Mesendoderm (in vitro differentiated cells): Measurements from ENCODE around the gene SDF4.
"Not testable (repeated sequence)": the region's sequence is repeated elsewhere in the genome, so short reads cannot be mapped to it uniquely, and the experiment has no call there.

Experiments used
- DNase-seq: peaks from one replicate; pipeline ENCODE4 v3.0.0; 2013
- H2AK5ac ChIP-seq: 2 replicates; pipeline ENCODE4 v1.6.1; 2013; ENCODE audit warnings: low read length, inconsistent platforms
- H2BK120ac ChIP-seq: 2 replicates; pipeline ENCODE4 v1.6.1; 2013; ENCODE audit warnings: low read depth, mild to moderate bottlenecking, low read length, moderate library complexity, mixed read lengths
- H2BK15ac ChIP-seq: replicated peaks from 2 replicates; pipeline ENCODE4 v1.6.1; 2013; ENCODE audit warnings: low read depth, mild to moderate bottlenecking, moderate library complexity
- H2BK5ac ChIP-seq: 2 replicates; pipeline ENCODE4 v1.6.1; 2013; ENCODE audit warnings: low read length, inconsistent platforms
- H3K18ac ChIP-seq: 2 replicates; pipeline ENCODE4 v1.6.1; 2013; ENCODE audit warnings: mild to moderate bottlenecking, low read length, mixed read lengths
- H3K23ac ChIP-seq: one replicate; pipeline ENCODE4 v1.6.1; 2013; ENCODE audit warnings: low read length
- H3K27ac ChIP-seq: 2 replicates; pipeline ENCODE4 v1.5.1; 2013; ENCODE audit warnings: low read depth, mild to moderate bottlenecking, inconsistent platforms, low read length, moderate library complexity
- H3K27me3 ChIP-seq: 2 replicates; pipeline ENCODE4 v1.6.1; 2013; ENCODE audit warnings: low read length, control low read depth, mild to moderate bottlenecking, inconsistent platforms; ENCODE audit not compliant: insufficient read depth, poor library complexity
- H3K36me3 ChIP-seq: 2 replicates; pipeline ENCODE4 v1.6.1; 2013; ENCODE audit warnings: low read length, inconsistent platforms; ENCODE audit not compliant: control insufficient read depth, insufficient read depth
- H3K4ac ChIP-seq: one replicate; pipeline ENCODE4 v1.6.1; 2013; ENCODE audit warnings: low read depth, mild to moderate bottlenecking, low read length, moderate library complexity
- H3K4me1 ChIP-seq: 2 replicates; pipeline ENCODE4 v1.6.1; 2013; ENCODE audit warnings: low read depth, low read length, inconsistent platforms; ENCODE audit not compliant: control insufficient read depth
- H3K4me2 ChIP-seq: 2 replicates; pipeline ENCODE4 v1.6.1; 2013; ENCODE audit warnings: low read length
- H3K4me3 ChIP-seq: 2 replicates; pipeline ENCODE4 v1.5.1; 2013; ENCODE audit warnings: mild to moderate bottlenecking, low read length
- H3K56ac ChIP-seq: one replicate; pipeline ENCODE4 v1.6.1; 2013; ENCODE audit warnings: low read length
- H3K79me1 ChIP-seq: 2 replicates; pipeline ENCODE4 v1.6.1; 2013; ENCODE audit warnings: low read length, inconsistent platforms
- H3K79me2 ChIP-seq: 2 replicates; pipeline ENCODE4 v1.6.1; 2013; ENCODE audit warnings: mild to moderate bottlenecking, low read length; ENCODE audit not compliant: control insufficient read depth, insufficient read depth
- H3K9ac ChIP-seq: 2 replicates; pipeline ENCODE4 v1.6.1; 2013; ENCODE audit warnings: low read length, inconsistent platforms
- H4K5ac ChIP-seq: one replicate; pipeline ENCODE4 v1.6.1; 2013; ENCODE audit warnings: low read length
- H4K8ac ChIP-seq: one replicate; pipeline ENCODE4 v1.6.1; 2013; ENCODE audit warnings: low read depth, mild to moderate bottlenecking, control low read depth, low read length, moderate library complexity
- WGBS: extraction: QIAGEN DNeasy Blood & Tissue Kit; methylation state at CpG from one replicate; pipeline ENCODE4 v1.1.7; 2013; ENCODE audit warnings: low lambda C conversion rate, missing lambda C conversion rate; ENCODE audit not compliant: insufficient coverage; ENCODE audit errors: extremely low coverage; 5-methylcytosine and 5-hydroxymethylcytosine counted together

Gene SDF4

DNA sequence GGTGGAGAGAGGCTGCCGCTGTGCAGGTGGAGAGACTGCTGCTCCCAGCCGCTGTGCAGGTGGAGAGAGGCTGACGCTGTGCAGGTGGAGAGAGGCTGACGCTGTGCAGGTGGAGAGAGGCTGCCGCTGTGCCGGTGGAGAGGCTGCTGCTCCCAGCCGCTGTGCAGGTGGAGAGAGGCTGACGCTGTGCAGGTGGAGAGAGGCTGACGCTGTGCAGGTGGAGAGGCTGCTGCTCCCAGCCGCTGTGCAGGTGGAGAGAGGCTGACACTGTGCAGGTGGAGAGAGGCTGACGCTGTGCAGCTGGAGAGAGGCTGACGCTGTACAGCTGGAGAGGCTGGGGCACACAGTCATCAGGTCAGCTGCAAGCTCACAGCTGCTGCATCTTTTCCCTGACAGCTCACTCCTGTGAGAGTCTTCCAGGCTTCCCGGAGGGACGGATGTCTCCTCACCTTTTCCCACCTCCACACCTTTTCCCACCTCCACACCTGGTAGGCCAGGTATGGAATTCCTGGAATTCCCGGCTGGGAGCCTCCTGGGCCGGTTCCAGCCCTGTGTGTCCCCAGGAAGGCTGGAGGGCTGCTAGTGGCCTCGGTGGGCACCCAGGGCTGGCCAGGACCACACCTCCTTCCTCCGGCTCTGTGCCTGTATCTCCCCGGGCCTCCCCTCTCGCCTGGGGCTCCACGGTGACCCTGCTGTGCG is 55.6 kb downstream of the SDF4 start:
- H3K79me2 ChIP-seq, H2AK5ac ChIP-seq, H3K4me3 ChIP-seq, H3K27me3 ChIP-seq, H2BK5ac ChIP-seq, H3K4me1 ChIP-seq, H3K36me3 ChIP-seq, H4K5ac ChIP-seq, H3K27ac ChIP-seq, H4K8ac ChIP-seq, H3K56ac ChIP-seq, H3K23ac ChIP-seq, H3K4ac ChIP-seq, H3K18ac ChIP-seq, H3K79me1 ChIP-seq, H3K4me2 ChIP-seq, H2BK120ac ChIP-seq, H2BK15ac ChIP-seq, H3K9ac ChIP-seq: not testable (repeated sequence)
- WGBS = no CpG with 5 or more reads among the region's 22 CpGs
- DNase-seq = peak; percentile 58

DNA sequence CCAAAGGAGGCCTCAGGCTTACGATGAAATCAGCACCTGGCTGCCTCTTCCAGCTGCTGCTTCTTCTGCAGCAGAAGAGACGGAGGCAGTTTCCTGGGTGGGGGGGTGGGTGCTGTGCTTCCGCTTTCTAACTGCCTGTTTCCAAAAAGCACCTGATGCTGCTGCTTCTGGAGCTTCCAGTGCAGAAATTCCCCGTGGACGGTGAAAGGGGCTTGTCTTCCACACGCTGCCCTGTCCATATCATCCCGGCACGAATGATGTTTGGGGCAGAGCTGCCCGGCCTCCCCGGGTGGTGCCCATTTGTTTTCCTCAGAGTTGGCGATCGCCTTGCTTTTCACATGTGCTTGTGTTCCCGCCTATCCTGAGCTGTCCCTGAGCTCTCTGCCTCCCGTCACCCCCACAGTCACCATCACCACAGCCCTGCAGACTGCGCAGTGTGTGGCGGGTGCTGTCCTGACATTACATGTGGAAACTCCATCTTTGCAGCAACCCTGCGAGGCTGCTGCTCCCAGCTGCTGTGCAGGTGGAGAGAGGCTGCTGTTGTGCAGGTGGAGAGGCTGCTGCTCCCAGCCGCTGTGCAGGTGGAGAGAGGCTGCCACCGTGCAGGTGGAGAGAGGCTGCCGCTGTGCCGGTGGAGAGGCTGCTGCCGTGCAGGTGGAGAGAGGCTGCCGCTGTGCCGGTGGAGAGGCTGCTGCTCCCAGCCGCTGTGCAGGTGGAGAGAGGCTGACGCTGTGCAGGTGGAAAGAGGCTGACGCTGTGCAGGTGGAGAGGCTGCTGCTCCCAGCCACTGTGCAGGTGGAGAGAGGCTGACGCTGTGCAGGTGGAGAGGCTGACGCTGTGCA is 56.4 kb downstream of the SDF4 start:
- no peak overlapping the region for H4K5ac ChIP-seq
- H3K79me2 ChIP-seq = no peaks in the 10 kb centered on the region
- H3K4ac ChIP-seq = no peak overlapping the region
- H3K36me3 ChIP-seq = no peaks in the 10 kb centered on the region
- no peak overlapping the region for H3K9ac ChIP-seq
- no peak overlapping the region for H2BK15ac ChIP-seq
- no peak for DNase-seq
- H2BK120ac ChIP-seq = no peak overlapping the region
- no peak overlapping the region for H3K56ac ChIP-seq
- H3K23ac ChIP-seq = no peak overlapping the region
- no peaks in the 10 kb centered on the region for H3K79me1 ChIP-seq
- H4K8ac ChIP-seq = no peak overlapping the region
- H2BK5ac ChIP-seq = no peak overlapping the region
- WGBS = no CpG with 5 or more reads among the region's 29 CpGs
- H3K4me2 ChIP-seq = no peak overlapping the region
- H3K4me1 ChIP-seq = no peaks in the 10 kb centered on the region
- no peaks in the 10 kb centered on the region for H3K27me3 ChIP-seq
- no peak overlapping the region for H3K4me3 ChIP-seq
- no peak overlapping the region for H2AK5ac ChIP-seq
- H3K18ac ChIP-seq = no peak overlapping the region
- no peak overlapping the region for H3K27ac ChIP-seq

DNA sequence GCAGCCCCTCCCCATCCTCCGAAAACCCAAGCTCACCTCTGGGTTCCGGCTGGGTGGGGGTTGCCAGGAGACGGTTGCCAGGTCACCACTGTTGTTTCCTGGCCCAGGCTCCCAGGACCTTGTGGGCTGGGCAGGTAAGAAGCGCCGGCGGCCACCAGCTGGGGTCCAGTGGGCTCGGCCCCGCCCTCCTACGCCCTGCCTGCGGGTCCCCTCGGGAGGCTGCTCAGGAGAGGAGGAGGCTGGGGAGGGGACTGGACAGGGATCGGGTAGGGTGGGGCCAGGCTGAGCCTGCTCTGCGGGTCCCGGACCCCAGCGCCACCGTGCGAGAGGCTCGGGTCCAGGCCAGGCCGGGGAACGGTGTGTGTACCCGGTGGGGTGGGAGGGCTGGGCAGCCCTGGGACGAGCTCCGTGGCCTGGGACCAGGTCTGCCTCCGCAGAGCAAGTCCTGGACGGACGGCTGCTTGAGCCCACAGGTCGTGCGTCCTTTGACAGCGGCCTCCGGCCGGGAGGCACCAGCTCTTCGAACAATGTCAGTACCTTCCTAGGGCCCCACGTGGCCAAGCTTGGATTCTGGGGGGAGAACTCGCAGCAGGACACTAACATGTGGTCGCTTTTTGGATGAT is 57.9 kb downstream of the SDF4 start, which contains the start of gene TTLL10:
TSS of gene TTLL10 (plus strand) at position 88 of the 623 bp plus-strand sequence. CDS start 5,336 bp downstream, outside the sequence.
- Histone ChIP-seq H3K4me1 (no peaks in the 10 kb centered on the region), H3K27ac (no peak within 1 kb of the TSS), H2BK120ac (no peak within 1 kb of the TSS), H2BK5ac (no peak within 1 kb of the TSS), H3K79me1 (no peaks in the 10 kb centered on the region), H3K9ac (no peak within 1 kb of the TSS), H3K79me2 (no peaks in the 10 kb centered on the region), H2BK15ac (no peak within 1 kb of the TSS), H3K4ac (no peak within 1 kb of the TSS), H3K23ac (no peak within 1 kb of the TSS), H3K56ac (peak within 1 kb of the TSS; percentile 70), H3K36me3 (no peaks in the 10 kb centered on the region), H3K18ac (no peak within 1 kb of the TSS), H4K8ac (no peak within 1 kb of the TSS), H2AK5ac (no peak within 1 kb of the TSS), H3K27me3 (no peaks in the 10 kb centered on the region), H3K4me2 (peak within 1 kb of the TSS; percentile 38), H4K5ac (no peak within 1 kb of the TSS), H3K4me3 (no peak within 1 kb of the TSS)
- DNase-seq = peak; percentile 89
- WGBS = no CpG with 5 or more reads among the region's 35 CpGs

DNA sequence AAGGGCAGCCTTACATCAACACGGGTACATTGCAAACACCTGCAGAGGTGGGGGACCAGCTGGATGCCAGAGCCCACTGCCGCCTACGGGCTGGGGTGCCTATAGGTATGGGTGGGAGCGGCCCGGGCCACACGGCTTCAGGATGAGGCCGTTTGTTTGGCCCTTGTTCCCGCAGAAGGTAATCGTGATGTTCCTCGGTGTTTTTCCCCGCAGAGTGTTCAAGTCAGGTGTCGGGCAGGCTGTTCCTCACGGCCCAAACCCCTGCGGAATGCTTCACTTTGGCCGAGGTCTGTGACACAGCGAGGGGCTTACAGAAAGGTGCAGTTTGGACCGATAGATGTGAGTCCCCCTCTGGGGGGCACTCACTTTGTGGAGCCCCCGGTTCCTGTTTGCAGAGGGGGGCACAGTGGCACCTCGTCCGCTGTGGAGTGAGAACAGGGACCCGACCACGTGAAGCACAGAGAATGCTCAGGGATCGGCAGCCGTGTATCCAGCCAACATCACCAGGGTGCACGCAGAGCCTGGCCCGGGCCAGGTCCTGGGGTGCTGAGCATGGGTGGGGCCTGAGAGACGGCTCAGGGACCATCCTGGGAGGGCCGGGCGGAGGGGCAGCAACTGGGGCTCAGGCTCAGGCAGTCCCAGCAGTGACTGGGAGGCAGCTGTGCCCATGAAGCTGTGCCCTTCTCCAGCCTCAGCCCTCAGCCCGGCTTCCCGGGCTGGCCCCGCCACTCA is 58.6 kb downstream of the SDF4 start:
- no peak for DNase-seq
- Histone ChIP-seq H2BK120ac (no peak overlapping the region), H2BK15ac (no peak overlapping the region), H3K9ac (no peak overlapping the region), H3K27me3 (no peaks in the 10 kb centered on the region), H4K5ac (no peak overlapping the region), H3K36me3 (no peaks in the 10 kb centered on the region), H3K18ac (no peak overlapping the region), H2BK5ac (no peak overlapping the region), H3K27ac (no peak overlapping the region), H3K4ac (no peak overlapping the region), H3K4me1 (no peaks in the 10 kb centered on the region), H2AK5ac (no peak overlapping the region), H3K4me2 (peak overlapping the region; percentile 38), H3K79me2 (no peaks in the 10 kb centered on the region), H3K79me1 (no peaks in the 10 kb centered on the region), H3K56ac (peak overlapping the region; percentile 70), H3K23ac (no peak overlapping the region), H3K4me3 (no peak overlapping the region), H4K8ac (no peak overlapping the region)
- WGBS = no CpG with 5 or more reads among the region's 32 CpGs

DNA sequence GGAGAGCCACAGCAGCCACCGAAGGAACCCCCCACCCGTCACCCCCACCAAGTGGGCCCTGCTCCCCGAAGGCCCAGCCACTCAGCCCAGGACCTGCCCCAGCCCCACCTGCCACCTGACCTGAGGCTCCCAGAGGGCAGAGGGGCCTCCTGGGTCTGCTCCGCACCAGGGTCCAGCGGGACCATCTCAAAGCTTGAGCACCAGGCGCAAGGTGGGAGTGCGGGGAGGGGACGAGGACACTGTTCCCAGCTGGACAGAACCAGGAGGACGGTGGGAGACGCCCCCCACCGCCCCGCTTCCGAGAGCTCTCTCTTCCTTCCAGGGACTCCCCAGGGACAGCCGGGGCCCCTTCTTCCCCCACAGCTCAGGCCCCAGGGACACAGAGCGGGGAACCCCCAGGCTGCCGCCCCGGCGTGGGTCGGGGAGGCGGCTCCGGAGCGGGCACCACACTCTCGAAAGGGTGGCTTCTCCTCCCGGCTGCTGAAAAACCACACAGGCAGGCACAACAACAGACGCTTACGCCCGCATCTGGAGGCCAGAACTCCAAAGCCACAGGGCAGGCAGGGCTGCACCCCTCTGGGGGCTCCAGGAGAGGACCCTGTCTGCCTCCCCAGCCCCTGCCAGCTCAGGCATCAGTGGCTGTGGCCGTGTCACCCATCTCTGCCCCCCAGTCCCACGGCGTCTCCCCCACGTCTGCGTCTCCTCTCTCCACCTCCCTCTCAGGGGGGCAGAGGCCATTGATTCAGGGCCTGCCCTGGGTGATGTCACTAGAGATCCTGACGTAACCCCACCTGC is 60.1 kb downstream of the SDF4 start:
- Histone ChIP-seq H3K18ac (no peak overlapping the region), H3K27ac (no peak overlapping the region), H3K79me2 (no peaks in the 10 kb centered on the region), H2BK5ac (no peak overlapping the region), H3K9ac (no peak overlapping the region), H2BK120ac (no peak overlapping the region), H3K4me2 (no peak overlapping the region), H3K36me3 (no peaks in the 10 kb centered on the region), H3K56ac (no peak overlapping the region), H3K23ac (no peak overlapping the region), H2BK15ac (no peak overlapping the region), H3K4me3 (no peak overlapping the region), H4K5ac (no peak overlapping the region), H3K79me1 (no peaks in the 10 kb centered on the region), H4K8ac (no peak overlapping the region), H3K4me1 (no peaks in the 10 kb centered on the region), H3K4ac (no peak overlapping the region), H2AK5ac (no peak overlapping the region), H3K27me3 (no peaks in the 10 kb centered on the region)
- no CpG with 5 or more reads among the region's 33 CpGs for WGBS
- no peak for DNase-seq
